NCI-H446 (cell line): Measurements from ENCODE around the gene MDGA2.

Experiments used
- DNase-seq, 2 experiments: peaks; one replicate each; lab custom pipeline; 2025; lab: John Stamatoyannopoulos, UW

The MDGA2 gene

DNA sequence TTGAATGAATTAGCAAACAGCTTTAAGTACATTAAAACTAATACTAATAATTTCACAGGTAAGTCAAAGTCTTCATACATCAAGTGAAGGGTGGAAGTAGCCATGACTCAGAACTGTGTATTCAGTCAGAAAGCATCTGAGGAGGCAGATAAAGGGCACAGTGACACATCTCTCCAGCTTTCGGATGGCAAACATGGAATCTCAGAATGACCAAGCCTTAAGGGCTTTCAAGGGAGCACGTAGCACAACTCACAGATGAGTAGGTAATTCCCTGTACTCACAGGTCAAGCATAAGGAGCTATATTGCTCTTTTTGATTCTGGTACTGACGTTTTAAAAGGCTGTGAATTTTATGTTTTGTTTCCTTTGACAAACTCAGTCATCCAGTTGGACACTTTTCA, 56.0 kb downstream of the MDGA2 start:
- no peak for DNase-seq

DNA sequence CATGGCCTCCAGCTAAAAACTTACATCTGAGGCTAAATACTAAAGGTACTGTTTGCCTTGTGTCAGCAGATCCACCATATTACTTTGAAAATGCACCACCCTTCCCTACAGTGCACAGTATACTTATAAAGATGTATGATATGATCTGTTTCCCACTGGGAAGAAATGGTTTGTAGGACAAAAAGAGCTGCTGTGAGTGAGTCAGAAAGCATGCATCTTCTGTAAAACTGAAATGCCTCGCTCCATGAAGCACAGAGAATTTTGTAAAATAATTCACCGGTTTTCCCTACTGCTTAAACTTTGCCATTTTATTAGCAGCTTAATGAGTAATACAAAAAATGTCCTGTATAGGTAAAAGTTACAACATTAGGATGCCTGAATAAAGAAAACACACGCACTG, 68.8 kb downstream of the MDGA2 start:
- no peak for DNase-seq

DNA sequence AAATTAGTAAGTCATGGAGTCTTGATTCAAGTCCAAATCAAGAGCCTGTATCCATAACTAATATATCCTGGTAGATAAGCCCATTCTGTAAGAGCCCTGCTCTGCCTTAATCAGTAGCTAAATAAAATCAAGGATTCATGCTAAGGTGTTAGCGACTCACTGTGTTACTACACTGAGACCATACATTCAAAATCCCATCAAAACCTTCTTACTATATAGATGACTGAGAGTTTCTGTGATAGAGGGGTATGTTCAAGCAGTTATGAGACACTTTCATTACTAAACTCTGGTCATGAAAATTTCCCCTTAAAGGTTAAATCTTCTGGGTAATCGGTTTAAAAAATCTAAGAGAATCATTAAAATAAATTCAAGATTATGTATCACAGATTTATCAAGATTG, 78.5 kb downstream of the MDGA2 start:
- no peak for DNase-seq

DNA sequence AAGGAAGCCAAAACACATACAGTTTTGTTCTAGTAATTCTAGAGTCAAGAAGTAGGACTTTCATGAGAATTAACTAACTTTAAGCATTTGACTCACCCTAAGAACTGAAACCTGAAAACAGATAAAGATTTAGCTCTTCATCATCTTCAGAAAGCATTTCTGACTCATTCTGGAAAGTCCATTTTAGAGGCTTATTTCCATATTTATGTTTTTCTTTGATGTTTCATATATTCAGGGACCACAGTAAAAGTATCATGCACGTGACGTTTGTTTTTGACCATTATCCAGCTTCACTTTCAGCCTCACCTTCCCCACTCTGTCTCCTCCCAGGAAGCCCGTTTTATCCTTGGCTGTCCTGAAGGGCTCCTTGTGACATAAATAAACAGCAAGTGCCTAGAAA, 79.2 kb downstream of the MDGA2 start:
- DNase-seq: no peak

DNA sequence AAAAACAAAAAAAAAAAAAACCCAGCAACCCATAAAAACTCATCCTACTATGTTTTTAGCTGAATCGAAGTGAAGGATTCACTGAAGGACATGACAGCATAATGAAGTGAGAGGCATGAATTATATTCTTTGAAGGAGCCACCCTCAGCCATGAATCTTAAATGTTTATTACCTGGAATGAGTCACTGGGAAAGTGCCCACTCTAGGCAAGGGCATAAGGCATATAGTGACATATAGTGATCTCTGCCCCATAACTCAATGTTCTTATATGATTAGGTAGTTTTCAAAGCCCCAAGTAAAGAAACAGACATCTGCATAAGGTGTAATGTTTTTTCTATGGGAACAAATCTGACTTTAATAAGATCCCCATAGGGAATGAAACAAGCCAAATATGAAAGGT, 79.9 kb downstream of the MDGA2 start:
- DNase-seq: no peak

DNA sequence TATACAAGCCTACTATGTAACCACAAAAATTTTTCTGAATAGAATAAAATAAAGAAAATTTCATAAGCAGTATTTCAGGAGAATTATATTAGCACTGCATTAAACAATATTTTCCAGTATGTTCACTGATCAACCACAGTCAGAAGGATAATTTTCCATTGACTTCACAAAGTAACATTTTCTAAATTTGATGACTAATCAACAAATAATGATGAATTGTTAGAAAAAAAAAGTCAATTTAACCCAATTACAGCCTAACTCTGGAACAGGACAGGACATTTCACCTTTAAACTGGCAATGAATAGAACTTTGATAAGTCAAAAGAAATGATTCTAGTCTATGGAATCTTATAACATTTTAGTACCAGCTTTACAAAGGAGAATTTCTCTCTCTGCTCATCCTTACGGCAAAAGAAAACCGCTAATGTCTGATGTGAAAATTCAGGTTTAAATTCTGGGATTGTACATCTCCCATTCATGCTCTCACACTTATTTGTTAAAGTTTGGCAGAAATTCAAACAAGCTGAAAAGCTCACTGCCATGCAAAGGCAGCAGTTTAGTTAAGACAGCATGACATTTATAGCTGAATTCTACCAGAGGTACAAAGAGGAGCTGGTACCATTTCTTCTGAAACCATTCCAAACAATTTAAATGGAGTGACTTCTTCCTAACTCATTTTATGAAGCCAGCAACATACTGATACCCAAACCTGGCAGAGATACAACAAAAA, 84.5 kb downstream of the MDGA2 start:
- no peak for DNase-seq

DNA sequence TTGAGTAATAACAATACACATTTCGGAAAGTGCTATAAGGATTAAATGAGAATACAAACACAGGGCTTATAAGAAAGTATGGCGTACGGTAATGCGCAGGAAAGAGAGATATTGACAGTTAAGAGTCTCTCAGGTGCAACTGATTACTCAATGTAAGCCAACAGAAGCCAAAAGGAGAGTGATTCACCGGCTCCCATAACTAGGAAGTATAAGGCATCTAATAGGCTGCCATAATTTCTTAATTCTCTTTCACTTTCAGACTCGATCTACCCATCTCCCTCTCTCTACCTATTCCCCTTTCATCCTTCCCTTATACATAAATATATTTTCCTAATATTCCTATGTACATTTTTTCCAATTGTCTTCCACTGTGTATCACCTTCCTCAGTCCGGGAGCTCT, 90.0 kb downstream of the MDGA2 start:
- no peak for DNase-seq

DNA sequence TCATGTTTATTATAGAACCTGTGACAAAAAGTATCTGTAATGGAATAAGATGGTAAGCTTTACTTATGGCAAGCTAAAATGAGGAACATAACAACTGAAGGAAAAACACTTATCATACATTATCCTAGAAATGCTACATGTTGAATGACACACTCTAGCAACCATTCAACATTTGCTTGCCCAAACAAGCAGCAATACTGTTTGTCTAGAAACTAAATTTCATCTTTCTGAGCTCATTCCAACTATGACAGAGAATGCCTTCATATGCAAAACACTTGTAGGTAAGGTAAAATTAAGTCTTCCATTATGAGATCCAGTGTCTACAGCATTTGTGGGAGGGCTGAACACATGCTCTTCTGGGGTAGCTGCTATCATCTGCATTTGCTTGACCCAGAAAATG, 108.1 kb downstream of the MDGA2 start:
- no peak for DNase-seq

DNA sequence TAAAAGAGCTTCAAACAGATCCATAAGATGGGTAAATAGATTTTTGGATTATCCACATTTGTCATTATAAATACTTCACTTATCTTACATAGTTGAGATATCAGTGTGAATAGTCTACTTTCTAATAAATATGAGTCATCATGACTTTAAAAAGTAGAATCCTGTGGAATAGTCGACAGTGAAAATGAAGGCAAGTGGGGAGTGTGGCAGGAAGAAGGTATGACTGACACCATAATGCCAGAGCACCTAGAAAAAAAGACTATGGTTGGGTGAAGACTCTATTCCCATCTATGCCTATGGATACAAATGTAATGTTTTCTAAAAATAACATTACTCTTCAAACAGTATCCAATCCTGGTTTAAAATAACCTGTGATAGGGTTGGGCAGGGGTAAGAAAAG, 117.5 kb downstream of the MDGA2 start:
- no peak for DNase-seq

DNA sequence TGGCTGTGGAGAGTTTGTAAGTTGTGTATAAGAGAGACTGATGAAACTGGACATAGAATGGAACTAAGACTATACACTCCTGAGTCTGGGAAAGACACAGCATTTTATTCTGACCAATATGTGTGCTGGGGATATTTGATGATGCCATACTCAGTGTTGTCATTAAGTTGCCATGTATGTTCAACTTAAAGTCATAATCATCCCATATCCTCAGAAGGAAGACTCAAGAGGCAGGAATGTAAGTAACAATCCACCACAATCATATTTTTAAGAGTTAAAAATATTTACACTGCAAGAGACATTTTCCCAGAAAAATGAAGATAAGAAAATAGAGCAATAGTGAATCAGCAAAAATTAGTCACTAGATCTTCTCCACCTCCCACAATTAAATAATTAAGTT, 120.1 kb downstream of the MDGA2 start:
- no peak for DNase-seq

DNA sequence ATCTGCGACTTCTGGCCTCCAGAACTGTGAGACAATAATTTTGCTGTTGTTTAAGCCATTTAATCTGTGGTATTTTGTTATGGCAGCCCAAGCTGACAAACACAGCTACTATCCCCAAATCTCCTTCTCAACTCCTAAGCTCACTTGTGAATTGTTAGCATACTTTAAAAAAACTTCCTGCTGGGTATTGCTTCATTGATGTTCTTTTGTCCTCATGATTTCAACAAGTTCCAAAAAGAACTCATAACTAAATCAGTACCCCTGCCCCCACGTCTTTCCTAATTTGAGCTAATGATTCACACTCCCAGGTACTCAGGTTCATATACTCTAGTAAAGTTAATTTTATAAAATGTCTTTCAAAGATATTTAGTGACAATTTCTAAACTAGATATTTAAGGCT, 125.5 kb downstream of the MDGA2 start:
- DNase-seq: no peak

DNA sequence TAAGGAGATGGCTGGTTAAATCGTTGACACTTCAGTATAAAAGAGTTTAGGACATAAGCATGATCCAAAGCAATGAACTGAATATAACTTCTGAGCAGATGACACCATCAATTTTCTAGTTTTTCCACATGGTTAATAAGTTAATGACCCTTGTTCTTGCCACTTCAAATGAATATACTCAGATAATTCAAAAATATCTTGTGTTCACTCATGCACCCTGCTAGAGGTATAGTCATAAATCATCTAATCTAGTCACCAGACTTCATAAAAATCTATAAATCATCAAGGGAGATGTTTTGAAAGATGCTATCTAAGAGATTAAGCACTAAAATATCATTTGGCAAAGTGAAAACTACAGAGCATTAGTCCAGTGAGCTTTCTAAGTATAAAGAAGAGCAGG, 131.9 kb downstream of the MDGA2 start:
- DNase-seq: no peak

DNA sequence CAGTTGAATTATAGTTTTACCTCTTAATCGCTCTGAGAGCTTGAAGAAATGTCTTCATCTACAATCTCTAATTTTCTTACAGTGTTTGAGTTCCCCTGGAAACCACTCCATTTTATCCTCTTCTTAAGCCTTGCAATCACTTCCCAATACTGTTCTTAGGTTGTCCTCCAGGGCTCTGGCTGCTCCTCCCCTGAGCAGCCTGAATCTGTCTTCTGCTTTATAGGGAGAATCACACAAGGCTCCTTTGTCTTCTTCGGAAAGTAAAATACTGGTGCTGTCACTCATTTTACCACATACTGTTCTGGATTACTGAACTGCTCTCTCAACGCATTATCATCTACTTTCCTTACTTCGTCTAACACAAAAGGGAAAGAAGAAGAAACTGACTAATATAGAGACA, 133.7 kb downstream of the MDGA2 start:
- DNase-seq: no peak

DNA sequence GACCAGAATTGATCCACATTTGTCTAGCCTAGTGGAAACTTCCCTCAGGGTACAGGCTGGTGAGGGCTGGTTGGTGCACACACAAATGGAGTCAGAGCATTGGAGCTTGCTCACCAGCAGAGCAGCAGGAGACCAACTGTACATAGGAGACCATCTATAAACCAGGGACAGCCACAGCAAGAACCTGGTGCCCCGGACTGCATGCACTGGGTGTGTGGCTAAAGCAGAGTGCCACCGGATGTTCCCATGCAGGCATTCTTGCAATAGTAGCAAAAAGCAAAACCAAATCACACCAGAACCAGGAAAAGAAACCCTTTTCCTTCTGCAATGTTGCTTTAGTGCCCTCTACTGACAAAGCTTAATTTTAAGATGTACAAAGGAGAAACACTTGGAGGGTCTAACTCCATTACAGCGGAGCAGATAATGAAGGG, 136.4 kb downstream of the MDGA2 start:
- no peak for DNase-seq

DNA sequence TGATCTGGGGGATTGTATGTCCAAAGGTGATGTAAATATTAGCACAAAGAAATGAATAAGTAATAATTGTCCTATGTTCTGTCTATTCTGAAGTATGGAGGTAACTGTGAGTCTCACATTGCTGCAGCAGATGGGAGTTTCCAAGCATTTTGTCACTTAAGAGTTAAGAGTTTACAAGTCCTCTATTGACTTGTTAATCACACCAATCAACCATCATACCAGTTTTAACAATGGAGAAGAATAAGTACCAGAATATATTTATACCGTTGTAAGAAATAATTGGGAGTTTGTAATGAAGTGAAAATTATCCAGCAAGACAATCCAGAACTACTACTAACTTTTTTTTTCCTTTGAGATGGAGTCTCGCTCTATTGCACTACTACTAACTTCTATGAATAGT, 139.1 kb downstream of the MDGA2 start:
- no peak for DNase-seq

DNA sequence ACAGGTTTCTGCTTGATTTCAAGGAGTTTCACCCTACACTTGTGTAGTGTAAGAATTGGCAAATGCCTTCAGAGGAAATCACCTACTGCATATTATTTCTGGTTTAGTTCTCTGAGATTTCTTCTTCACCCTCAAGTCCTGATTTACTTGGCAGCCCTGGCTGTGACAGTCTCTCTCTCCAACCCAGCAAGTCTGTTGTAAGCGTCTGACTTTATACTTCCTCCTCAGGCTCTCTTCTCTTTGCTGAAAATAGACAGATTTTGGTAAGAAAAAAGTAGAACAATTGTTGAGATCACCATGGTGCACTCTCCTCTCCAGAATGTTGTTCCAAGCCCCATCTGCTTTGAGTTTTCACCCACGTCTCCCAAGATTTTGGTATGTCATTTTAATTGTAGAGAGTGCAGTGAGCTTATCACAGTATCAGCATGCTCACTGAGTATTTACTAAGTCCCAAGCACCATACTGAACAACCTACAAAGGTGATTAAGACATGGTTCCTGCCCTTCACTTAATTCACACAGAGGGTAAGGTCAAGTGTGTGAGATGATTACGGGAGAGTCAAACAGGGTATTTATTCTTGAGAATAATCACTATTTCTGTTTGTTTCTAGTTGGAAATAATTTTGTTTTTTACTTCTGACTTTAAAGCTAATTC, 148.7 kb downstream of the MDGA2 start:
- DNase-seq: no peak

DNA sequence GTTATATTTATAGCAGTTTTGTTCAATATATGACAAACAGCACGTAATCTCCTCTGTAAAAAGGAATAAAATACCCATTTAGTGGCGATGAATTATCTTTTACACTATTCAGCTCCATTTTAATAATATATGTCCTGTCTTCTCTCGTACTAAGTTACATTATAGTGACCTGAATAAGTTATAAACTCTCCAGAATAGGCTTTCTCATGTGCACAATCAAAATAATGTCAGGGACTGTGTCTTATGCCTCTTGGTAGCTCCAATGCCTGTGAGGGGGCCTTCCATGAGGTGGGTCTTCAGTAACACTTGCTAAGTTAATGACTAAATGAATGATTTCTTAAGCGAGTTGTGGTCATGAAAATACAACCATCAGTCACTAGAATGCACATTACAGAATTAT, 150.9 kb downstream of the MDGA2 start:
- DNase-seq: no peak

DNA sequence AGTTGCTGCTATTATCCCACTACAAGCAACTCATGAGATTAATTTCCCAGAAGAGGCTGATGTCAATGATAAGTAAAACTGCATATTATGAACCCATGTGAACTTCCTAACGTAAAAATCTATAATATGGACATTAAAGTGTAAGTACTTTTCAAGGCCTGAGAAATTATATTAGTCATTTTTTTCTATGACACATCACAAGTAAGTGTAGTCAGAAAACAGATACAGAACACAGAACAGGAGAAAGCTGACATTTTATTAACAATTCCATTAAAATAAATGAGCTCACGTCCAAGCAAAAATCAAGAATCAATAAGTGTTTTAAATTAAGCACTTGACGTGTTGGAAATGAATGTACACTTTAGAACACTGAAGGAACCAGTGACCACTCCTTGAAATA, 155.0 kb downstream of the MDGA2 start:
- DNase-seq: no peak

DNA sequence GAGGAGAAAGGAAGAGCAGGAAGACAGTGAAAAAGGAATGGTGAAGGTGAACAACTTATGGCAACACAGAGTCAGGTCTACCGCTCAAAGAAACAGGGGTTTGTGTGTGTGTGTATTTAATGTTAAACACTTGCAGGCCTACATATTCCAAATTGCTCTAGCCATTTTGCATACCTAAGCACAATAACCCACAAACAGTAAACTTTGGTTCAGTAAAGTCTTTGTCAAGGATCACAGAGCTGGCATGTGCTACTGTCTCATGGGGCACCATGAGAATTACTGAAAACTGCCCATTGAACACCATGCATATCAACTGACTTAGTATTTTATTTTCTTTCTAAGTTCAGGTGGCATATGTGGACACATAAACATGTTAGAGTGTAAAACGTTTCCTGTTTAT, 163.6 kb downstream of the MDGA2 start:
- no peak for DNase-seq

DNA sequence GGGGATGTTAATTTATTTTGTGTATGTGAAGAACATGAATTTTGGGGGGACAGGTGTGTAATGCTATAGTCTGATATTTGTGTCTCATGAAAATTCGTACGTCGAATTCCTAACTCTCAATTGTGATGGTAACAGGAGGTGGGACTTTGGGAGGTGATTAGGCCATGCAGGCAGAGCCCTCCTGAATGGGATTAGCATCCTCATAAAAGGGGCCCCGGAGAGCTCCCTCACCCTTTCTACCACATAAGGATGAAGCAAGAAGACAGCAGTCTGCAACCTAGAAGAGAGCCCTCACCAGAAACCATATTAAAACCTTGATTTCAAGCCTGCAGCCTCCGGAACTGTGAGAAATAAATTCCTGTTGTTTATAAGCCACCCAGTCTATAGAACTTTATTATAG, 165.4 kb downstream of the MDGA2 start:
- DNase-seq: no peak

DNA sequence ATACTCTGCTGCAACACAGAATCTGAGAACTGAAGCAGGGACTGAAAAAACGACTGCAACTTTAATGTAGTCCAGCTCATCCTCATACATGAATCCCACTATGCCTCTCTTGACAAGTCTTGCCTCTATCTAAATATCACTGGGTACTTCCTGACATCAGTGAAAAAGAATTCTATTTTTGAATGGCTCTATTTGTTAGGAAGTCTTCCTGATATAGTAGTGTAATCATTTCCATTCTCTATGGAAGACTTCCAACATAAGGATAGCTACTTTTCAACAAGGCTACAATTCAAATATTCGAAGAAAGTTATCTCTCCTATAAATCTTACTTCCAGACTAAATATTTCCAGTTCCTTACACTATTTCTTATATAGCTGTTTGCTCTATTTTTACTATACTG, 167.5 kb downstream of the MDGA2 start:
- DNase-seq: no peak

DNA sequence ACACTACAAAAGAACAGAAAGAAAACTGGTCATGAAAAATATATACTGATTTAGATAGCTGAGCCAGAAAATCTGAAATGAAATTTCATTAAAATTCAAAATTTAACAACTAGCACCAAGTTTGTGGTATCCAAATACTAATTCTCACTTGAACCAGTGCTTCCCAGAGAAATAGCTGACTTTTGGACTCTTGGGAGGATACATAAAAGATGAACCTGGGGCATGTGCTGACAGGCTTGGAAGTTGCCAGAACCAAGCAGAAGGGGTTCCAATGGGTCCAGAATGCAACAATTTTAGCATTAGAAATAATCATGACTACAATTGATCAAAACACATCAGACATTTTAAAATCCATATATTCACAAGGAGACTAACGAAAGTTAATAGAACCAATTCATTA, 175.0 kb downstream of the MDGA2 start:
- DNase-seq: no peak

DNA sequence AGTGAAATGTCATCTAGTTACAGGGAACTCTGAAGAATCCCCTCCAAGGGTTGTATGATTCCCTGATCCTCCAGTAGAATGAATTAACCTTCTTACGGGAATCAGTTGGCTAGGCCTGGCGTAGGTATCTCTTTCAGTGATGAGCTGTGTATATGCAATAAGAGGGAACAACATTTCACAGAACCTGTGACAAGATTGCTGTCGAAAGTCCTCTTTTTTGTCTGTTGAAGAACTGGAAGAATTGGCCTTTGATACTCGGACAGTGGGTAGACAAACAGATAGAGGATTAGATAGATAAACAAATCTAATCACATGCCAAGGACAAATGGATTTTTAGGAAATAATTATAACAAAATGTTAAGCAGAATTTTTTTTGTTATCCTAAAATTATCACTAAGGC, 184.6 kb downstream of the MDGA2 start:
- DNase-seq: no peak

DNA sequence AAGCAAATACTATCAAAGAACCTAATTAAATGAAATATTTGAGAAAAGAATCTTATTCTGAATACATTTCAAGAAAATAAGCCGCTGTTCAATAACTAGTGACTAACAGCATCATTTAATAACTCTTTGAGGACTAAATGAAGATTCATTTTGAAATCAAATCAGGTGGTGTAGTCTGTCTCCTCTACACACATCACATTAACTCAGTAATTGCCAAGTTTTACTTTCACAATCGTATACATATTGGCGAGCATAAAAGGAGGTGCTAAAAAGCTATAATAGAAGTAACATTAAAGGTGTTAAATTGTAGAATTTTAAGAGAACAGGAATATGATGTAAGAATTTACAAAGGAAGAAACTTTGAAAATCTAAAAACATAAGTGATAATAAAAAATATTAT, 185.1 kb downstream of the MDGA2 start:
- no peak for DNase-seq
